ENCODE data around the gene HSBP1L1.

Gene HSBP1L1

GRCh38 chr18:79930020-79930642, 34.3 kb upstream of the HSBP1L1 start:
- no peak for DNase-seq (ENCODE audit: low read depth)

- no peak for DNase-seq (ENCODE audit: low read depth)
Measured at GRCh38 chr18:79931475-79931874, 33.0 kb upstream of the HSBP1L1 start.

- DNase-seq (ENCODE audit: low read depth) = no peak
Measured at GRCh38 chr18:79932907-79933306, 31.5 kb upstream of the HSBP1L1 start.

- no peak for DNase-seq (ENCODE audit: low read depth)
Measured at GRCh38 chr18:79933765-79934164, 30.7 kb upstream of the HSBP1L1 start.

- no peak for DNase-seq (ENCODE audit: low read depth)
Measured at GRCh38 chr18:79934311-79935097, 29.9 kb upstream of the HSBP1L1 start.

- DNase-seq (ENCODE audit: low read depth) = no peak
Measured at GRCh38 chr18:79935098-79935480, 29.4 kb upstream of the HSBP1L1 start.

- DNase-seq (ENCODE audit: low read depth) = no peak
Measured at GRCh38 chr18:79935499-79935898, 28.9 kb upstream of the HSBP1L1 start.

GRCh38 chr18:79935925-79936324, 28.5 kb upstream of the HSBP1L1 start:
- no peak for DNase-seq (ENCODE audit: low read depth)

GRCh38 chr18:79936641-79937040, 27.8 kb upstream of the HSBP1L1 start:
- no peak for DNase-seq (ENCODE audit: low read depth)

GRCh38 chr18:79937103-79937860, 27.2 kb upstream of the HSBP1L1 start:
- DNase-seq (ENCODE audit: low read depth) = no peak

GRCh38 chr18:79938196-79938595, 26.2 kb upstream of the HSBP1L1 start:
- no peak for DNase-seq (ENCODE audit: low read depth)

- DNase-seq (ENCODE audit: low read depth) = no peak
Measured at GRCh38 chr18:79939096-79939495, 25.3 kb upstream of the HSBP1L1 start.

GRCh38 chr18:79940126-79940813, 24.2 kb upstream of the HSBP1L1 start:
- no peak for DNase-seq (ENCODE audit: low read depth)

GRCh38 chr18:79940814-79941472, 23.5 kb upstream of the HSBP1L1 start:
- no peak for DNase-seq (ENCODE audit: low read depth)

GRCh38 chr18:79941473-79942119, 22.8 kb upstream of the HSBP1L1 start:
- no peak for DNase-seq (ENCODE audit: low read depth)

- DNase-seq (ENCODE audit: low read depth) = no peak
Measured at GRCh38 chr18:79942211-79942610, 22.2 kb upstream of the HSBP1L1 start.

GRCh38 chr18:79942786-79943607, 21.4 kb upstream of the HSBP1L1 start:
- DNase-seq (ENCODE audit: low read depth) = no peak

- no peak for DNase-seq (ENCODE audit: low read depth)
Measured at GRCh38 chr18:79943608-79944125, 20.8 kb upstream of the HSBP1L1 start.

GRCh38 chr18:79944126-79944731, 20.2 kb upstream of the HSBP1L1 start:
- no peak for DNase-seq (ENCODE audit: low read depth)

GRCh38 chr18:79944746-79945117, 19.7 kb upstream of the HSBP1L1 start:
- no peak for DNase-seq (ENCODE audit: low read depth)

All from fibroblast of the conjunctiva (primary cell).